Gastroesophageal sphincter (tissue), 3 donors: ENCODE data around the gene CDKAL1.
"Not testable (repeated sequence)": the region's sequence is repeated elsewhere in the genome, so short reads cannot be mapped to it uniquely, and the experiment has no call there.

Experiments used
- CTCF ChIP-seq, 4 experiments: fragments of 200-600 bp in 2 of 4; fragments of 450-650 bp in 2 of 4; sonication (generic) in 1 of 4; IDR thresholded peaks; one replicate each; pipeline ENCODE4 v1.5.1; 2017 to 2019; ENCODE audit warnings: antibody characterized with exemption in 4 of 4, mild to moderate bottlenecking in 2 of 4, moderate library complexity in 2 of 4
- EP300 ChIP-seq: sonication (generic); formaldehyde crosslinking; IDR thresholded peaks from one replicate; pipeline ENCODE4 v1.6.1; 2017; ENCODE audit warnings: antibody characterized with exemption, mild to moderate bottlenecking
- POLR2A ChIP-seq, 2 donors: fragments of 450-650 bp; IDR thresholded peaks; one replicate each; pipeline ENCODE4 v1.6.1; 2017; ENCODE audit warnings: antibody characterized with exemption in 2 of 2, mild to moderate bottlenecking in 2 of 2, moderate library complexity in 1 of 2
- POLR2AphosphoS5 ChIP-seq: sonication (generic); formaldehyde crosslinking; IDR thresholded peaks from one replicate; pipeline ENCODE4 v1.6.1; 2017; ENCODE audit warnings: antibody characterized with exemption

GRCh38 chr6:20732362-20732761 lies 198.1 kb downstream of the CDKAL1 start:
- TF ChIP-seq POLR2AphosphoS5; CTCF (IDR thresholded peaks at IDR 0.05); EP300; POLR2A (IDR thresholded peaks at IDR 0.05): not testable (repeated sequence)
